ENCODE data around the gene EIF3L. TPM values are rescaled to one million over a fixed set of nuclear protein-coding genes. Genes with fewer than 3 reads are reported as not detected.

EIF3L gene
- total and polyA plus RNA-seq, 2 of the 8 experiments (the other 6 are each of a cell fraction or from before 2014, with no cell fraction given): 639 to 886 TPM

GRCh38 chr22:37931893-37932389, 82.7 kb downstream of the EIF3L start (continued):
- TF ChIP-seq CHD7 (IDR thresholded peaks at IDR 0.05; ENCODE audit: insufficient replicate concordance, low read length): no peak
- no peak for TF ChIP-seq CREB1 (IDR thresholded peaks at IDR 0.05)
- TF ChIP-seq TBP (IDR thresholded peaks at IDR 0.05; ENCODE audit: low read depth, low read length): no peak
- no peak for TF ChIP-seq GTF2F1 (IDR thresholded peaks at IDR 0.05; ENCODE audit: borderline replicate concordance, low read depth, low read length)
- TF ChIP-seq MAFK (IDR thresholded peaks at IDR 0.05; ENCODE audit: low read depth, low read length): no peak
- TF ChIP-seq RAD21 (IDR thresholded peaks at IDR 0.05 in 1 of 2, conservative IDR thresholded peaks at IDR 0.05 in 1 of 2; ENCODE audit: low read depth in 2 of 2, low read length in 2 of 2): no peak
- no peak for TF ChIP-seq SP2 (IDR thresholded peaks at IDR 0.05; ENCODE audit: low read length)
